GM13977 (cell line): Measurements from ENCODE around the gene NPHS1.
"Not testable (repeated sequence)": the region's sequence is repeated elsewhere in the genome, so short reads cannot be mapped to it uniquely, and the experiment has no call there.

Experiments
- DNase-seq: peaks from one replicate; pipeline ENCODE4 v3.0.0; 2012; ENCODE audit warnings: low spot score
- CTCF ChIP-seq: IDR thresholded peaks from 2 replicates; pipeline ENCODE4 v1.5.1; 2012; ENCODE audit warnings: mild to moderate bottlenecking, control low read depth; ENCODE audit not compliant: insufficient read depth; ENCODE audit errors: extremely low read depth, missing control alignments
- in situ Hi-C: fragments of 300-500 bp; cut with MboI; formaldehyde crosslinking; loops from one replicate; pipeline ENCODE4 v1.12.0; 2022; ENCODE audit warnings: low sequenced_read_pairs, low pct_unique_long_range_greater_than_20kb, mixed read lengths, inconsistent platforms; ENCODE audit not compliant: unreplicated experiment

NPHS1 gene

GRCh38 chr19:35805526-35806102 lies 46.7 kb downstream of the NPHS1 start:
- DNase-seq, result no peak
- in situ Hi-C loops, result no loop called here

GRCh38 chr19:35801828-35802227 lies 50.5 kb downstream of the NPHS1 start:
- no peak for TF ChIP-seq CTCF
- DNase-seq, result no peak
- in situ Hi-C loops, result no loop called here

More at GRCh38 chr19:35805526-35806102, 46.7 kb downstream of the NPHS1 start:
- TF ChIP-seq CTCF, result no peak

GRCh38 chr19:35797663-35798062 lies 54.6 kb downstream of the NPHS1 start:
- in situ Hi-C loops, result no loop called here
- TF ChIP-seq CTCF, result no peak
- no peak for DNase-seq

GRCh38 chr19:35796645-35797542 lies 55.4 kb downstream of the NPHS1 start:
- no peak for TF ChIP-seq CTCF
- in situ Hi-C loops, result no loop called here
- no peak for DNase-seq

- DNase-seq, in situ Hi-C loops: not testable (repeated sequence)
Observed at GRCh38 chr19:35795564-35795963, 56.7 kb downstream of the NPHS1 start.

GRCh38 chr19:35793381-35794165 lies 58.7 kb downstream of the NPHS1 start:
- TF ChIP-seq CTCF, result no peak
- no peak for DNase-seq
- in situ Hi-C loops, result no loop called here
